Gastrocnemius medialis (tissue), 4 donors: ENCODE measurements around the gene SAP25.

Experiments used
- POLR2A ChIP-seq, 2 donors: fragments of 450-650 bp; IDR thresholded peaks; one replicate each; pipeline ENCODE4 v1.6.1; 2017; ENCODE audit warnings: antibody characterized with exemption in 2 of 2, mild to moderate bottlenecking in 2 of 2, moderate library complexity in 2 of 2
- TF ChIP-seq, protein P1 (sequence below), 5 experiments: fragments of 450-650 bp in 3 of 5; fragments of 200-600 bp in 2 of 5; sonication (generic) in 2 of 5; IDR thresholded peaks in 4 of 5; conservative IDR thresholded peaks in 1 of 5; 1 replicate in 4 of 5; 2 replicates in 1 of 5; pipeline ENCODE4 v1.5.1; 2016 to 2019; ENCODE audit warnings: antibody characterized with exemption in 5 of 5, mild to moderate bottlenecking in 3 of 5, moderate library complexity in 3 of 5

DNA sequence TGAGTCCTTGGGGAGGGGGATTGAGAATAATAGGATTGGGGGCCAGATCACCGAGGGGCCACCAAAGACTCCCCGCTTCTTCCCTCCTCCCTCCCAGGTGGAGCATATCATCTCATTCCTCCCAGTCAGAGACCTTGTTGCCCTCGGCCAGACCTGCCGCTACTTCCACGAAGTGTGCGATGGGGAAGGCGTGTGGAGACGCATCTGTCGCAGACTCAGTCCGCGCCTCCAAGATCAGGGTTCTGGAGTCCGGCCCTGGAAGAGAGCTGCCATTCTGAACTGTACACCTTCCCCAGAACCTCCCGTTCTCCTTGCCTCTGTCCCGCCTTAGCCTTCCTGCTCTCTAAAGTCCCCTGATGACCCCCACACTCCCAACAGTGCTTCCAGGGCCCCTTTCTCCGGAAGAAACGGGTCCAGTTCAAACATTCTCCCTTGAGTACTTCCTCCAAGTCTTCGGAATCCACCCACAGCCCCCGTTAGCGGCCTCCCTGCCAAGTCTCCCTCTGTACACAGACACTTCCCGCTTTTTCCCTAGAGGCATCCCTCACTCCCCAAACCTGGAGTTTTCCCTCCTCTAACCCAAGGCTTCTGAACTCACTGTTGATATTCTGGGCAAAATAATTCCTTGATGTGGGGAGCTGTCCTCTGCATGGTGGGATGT lies 16.5 kb upstream of the SAP25 start:
- TF ChIP-seq, protein P1, sequence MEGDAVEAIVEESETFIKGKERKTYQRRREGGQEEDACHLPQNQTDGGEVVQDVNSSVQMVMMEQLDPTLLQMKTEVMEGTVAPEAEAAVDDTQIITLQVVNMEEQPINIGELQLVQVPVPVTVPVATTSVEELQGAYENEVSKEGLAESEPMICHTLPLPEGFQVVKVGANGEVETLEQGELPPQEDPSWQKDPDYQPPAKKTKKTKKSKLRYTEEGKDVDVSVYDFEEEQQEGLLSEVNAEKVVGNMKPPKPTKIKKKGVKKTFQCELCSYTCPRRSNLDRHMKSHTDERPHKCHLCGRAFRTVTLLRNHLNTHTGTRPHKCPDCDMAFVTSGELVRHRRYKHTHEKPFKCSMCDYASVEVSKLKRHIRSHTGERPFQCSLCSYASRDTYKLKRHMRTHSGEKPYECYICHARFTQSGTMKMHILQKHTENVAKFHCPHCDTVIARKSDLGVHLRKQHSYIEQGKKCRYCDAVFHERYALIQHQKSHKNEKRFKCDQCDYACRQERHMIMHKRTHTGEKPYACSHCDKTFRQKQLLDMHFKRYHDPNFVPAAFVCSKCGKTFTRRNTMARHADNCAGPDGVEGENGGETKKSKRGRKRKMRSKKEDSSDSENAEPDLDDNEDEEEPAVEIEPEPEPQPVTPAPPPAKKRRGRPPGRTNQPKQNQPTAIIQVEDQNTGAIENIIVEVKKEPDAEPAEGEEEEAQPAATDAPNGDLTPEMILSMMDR (IDR thresholded peaks at IDR 0.05 in 4 of 5, conservative IDR thresholded peaks at IDR 0.05 in 1 of 5), result no peak
- no peak for TF ChIP-seq POLR2A (IDR thresholded peaks at IDR 0.05)
